ENCODE results near the gene USP20. TPM values are rescaled to one million over a fixed set of nuclear protein-coding genes. Genes with fewer than 3 reads are reported as not detected.
A peak's percentile ranks its signal among the peaks of the same experiment; 100 is the strongest.

Gene USP20
- total and polyA plus RNA-seq, 4 donors = 15.9 to 108 (median 45.3) TPM

- no peaks in the 10 kb centered on the region for H3K27me3 ChIP-seq (ENCODE audit: control insufficient read depth in 1 of 2, insufficient read depth in 2 of 2, low read length in 1 of 2)
- no peak overlapping the region for H3K4me3 ChIP-seq (ENCODE audit: low read length in 2 of 2)
- no peaks in the 10 kb centered on the region for H3K9me3 ChIP-seq (ENCODE audit: control insufficient read depth, low read length)
- peak overlapping the region in 1 of 2 donors; percentile 14 for H3K27ac ChIP-seq (ENCODE audit: low read depth in 1 of 2, low read length in 2 of 2)
- H3K4me1 ChIP-seq (ENCODE audit: control insufficient read depth in 1 of 2, insufficient read depth in 2 of 2, low read length in 2 of 2) = no peaks in the 10 kb centered on the region
- 81 to 84% methylated on average over 9 of the region's 9 CpGs for WGBS, 2 donors
- intact Hi-C loops (cut with DNase I) = loop anchor here in 1 of 2 donors (5.0 kb wide), 1 partner anchor 38 kb away; no protein-coding TSS in a partner anchor
- no peak for ATAC-seq (ENCODE audit: low FRiP score)
- peak in 1 of 2 donors; percentile 24 for DNase-seq
- H3K36me3 ChIP-seq (ENCODE audit: control insufficient read depth in 1 of 2, insufficient read depth in 2 of 2, low read length in 1 of 2) = peaks cover 0 to 7% of the 10 kb centered on the region in 2 donors
Measured at GRCh38 chr9:129894120-129894823, 59.0 kb downstream of the USP20 start.

- Histone ChIP-seq H3K27me3 (ENCODE audit: control insufficient read depth in 1 of 2, insufficient read depth in 2 of 2, low read length in 1 of 2) (no peaks in the 10 kb centered on the region), H3K4me1 (ENCODE audit: control insufficient read depth in 1 of 2, insufficient read depth in 2 of 2, low read length in 2 of 2) (no peaks in the 10 kb centered on the region), H3K36me3 (ENCODE audit: control insufficient read depth in 1 of 2, insufficient read depth in 2 of 2, low read length in 1 of 2) (peaks cover 0 to 4% of the 10 kb centered on the region in 2 donors), H3K4me3 (ENCODE audit: low read length in 2 of 2) (no peak overlapping the region), H3K27ac (ENCODE audit: low read depth in 1 of 2, low read length in 2 of 2) (no peak overlapping the region), H3K9me3 (ENCODE audit: control insufficient read depth, low read length) (no peaks in the 10 kb centered on the region)
- WGBS, 2 donors = 94% methylated on average over 17 of the region's 17 CpGs
- ATAC-seq (ENCODE audit: low FRiP score) (no peak), DNase-seq (peak in 1 of 2 donors; percentile 3)
- intact Hi-C loops (cut with DNase I) = no loop called here
Measured at GRCh38 chr9:129895376-129896268, 60.4 kb downstream of the USP20 start.

- no peaks in the 10 kb centered on the region for H3K27me3 ChIP-seq (ENCODE audit: control insufficient read depth in 1 of 2, insufficient read depth in 2 of 2, low read length in 1 of 2)
- intact Hi-C loops (cut with DNase I) = no loop called here
- WGBS, 2 donors = 93 to 95% methylated on average over 6 of the region's 6 CpGs
- H3K4me3 ChIP-seq (ENCODE audit: low read length in 2 of 2) = no peak overlapping the region
- H3K36me3 ChIP-seq (ENCODE audit: control insufficient read depth in 1 of 2, insufficient read depth in 2 of 2, low read length in 1 of 2) = peaks cover 0 to 4% of the 10 kb centered on the region in 2 donors
- DNase-seq (no peak), ATAC-seq (ENCODE audit: low FRiP score) (no peak)
- no peaks in the 10 kb centered on the region for H3K9me3 ChIP-seq (ENCODE audit: control insufficient read depth, low read length)
- no peaks in the 10 kb centered on the region for H3K4me1 ChIP-seq (ENCODE audit: control insufficient read depth in 1 of 2, insufficient read depth in 2 of 2, low read length in 2 of 2)
- H3K27ac ChIP-seq (ENCODE audit: low read depth in 1 of 2, low read length in 2 of 2) = no peak overlapping the region
Measured at GRCh38 chr9:129897263-129897662, 62.0 kb downstream of the USP20 start.

- H3K36me3 ChIP-seq (ENCODE audit: control insufficient read depth in 1 of 2, insufficient read depth in 2 of 2, low read length in 1 of 2) = peaks cover 0 to 4% of the 10 kb centered on the region in 2 donors
- no peaks in the 10 kb centered on the region for H3K9me3 ChIP-seq (ENCODE audit: control insufficient read depth, low read length)
- no peak overlapping the region for H3K27ac ChIP-seq (ENCODE audit: low read depth in 1 of 2, low read length in 2 of 2)
- ATAC-seq (ENCODE audit: low FRiP score) (no peak), DNase-seq (peak in 1 of 2 donors; percentile 65)
- H3K27me3 ChIP-seq (ENCODE audit: control insufficient read depth in 1 of 2, insufficient read depth in 2 of 2, low read length in 1 of 2) = no peaks in the 10 kb centered on the region
- no peak overlapping the region for H3K4me3 ChIP-seq (ENCODE audit: low read length in 2 of 2)
- 68 to 74% methylated on average over 8 of the region's 8 CpGs for WGBS, 2 donors
- intact Hi-C loops (cut with DNase I) = no loop called here
- H3K4me1 ChIP-seq (ENCODE audit: control insufficient read depth in 1 of 2, insufficient read depth in 2 of 2, low read length in 2 of 2) = no peaks in the 10 kb centered on the region
Measured at GRCh38 chr9:129898185-129898584, 62.9 kb downstream of the USP20 start.

GRCh38 chr9:129899620-129900019, 64.4 kb downstream of the USP20 start:
- intact Hi-C loops (cut with DNase I) = no loop called here
- H3K36me3 ChIP-seq (ENCODE audit: control insufficient read depth in 1 of 2, insufficient read depth in 2 of 2, low read length in 1 of 2) = peaks cover 0 to 4% of the 10 kb centered on the region in 2 donors
- ATAC-seq (ENCODE audit: low FRiP score) (no peak), DNase-seq (no peak)
- H3K4me3 ChIP-seq (ENCODE audit: low read length in 2 of 2) = no peak overlapping the region
- no peaks in the 10 kb centered on the region for H3K27me3 ChIP-seq (ENCODE audit: control insufficient read depth in 1 of 2, insufficient read depth in 2 of 2, low read length in 1 of 2)
- no peak overlapping the region for H3K27ac ChIP-seq (ENCODE audit: low read depth in 1 of 2, low read length in 2 of 2)
- no peaks in the 10 kb centered on the region for H3K4me1 ChIP-seq (ENCODE audit: control insufficient read depth in 1 of 2, insufficient read depth in 2 of 2, low read length in 2 of 2)
- 94 to 96% methylated on average over 2 of the region's 2 CpGs for WGBS, 2 donors
- H3K9me3 ChIP-seq (ENCODE audit: control insufficient read depth, low read length) = no peaks in the 10 kb centered on the region

- H3K4me3 ChIP-seq (ENCODE audit: low read length in 2 of 2) = no peak overlapping the region
- no peaks in the 10 kb centered on the region for H3K27me3 ChIP-seq (ENCODE audit: control insufficient read depth in 1 of 2, insufficient read depth in 2 of 2, low read length in 1 of 2)
- H3K27ac ChIP-seq (ENCODE audit: low read depth in 1 of 2, low read length in 2 of 2) = no peak overlapping the region
- no peaks in the 10 kb centered on the region for H3K4me1 ChIP-seq (ENCODE audit: control insufficient read depth in 1 of 2, insufficient read depth in 2 of 2, low read length in 2 of 2)
- intact Hi-C loops (cut with DNase I) = no loop called here
- H3K9me3 ChIP-seq (ENCODE audit: control insufficient read depth, low read length) = no peaks in the 10 kb centered on the region
- WGBS, 2 donors = 84 to 87% methylated on average over 20 of the region's 20 CpGs
- DNase-seq (no peak), ATAC-seq (ENCODE audit: low FRiP score) (no peak)
- peaks cover 0 to 2% of the 10 kb centered on the region in 2 donors for H3K36me3 ChIP-seq (ENCODE audit: control insufficient read depth in 1 of 2, insufficient read depth in 2 of 2, low read length in 1 of 2)
Measured at GRCh38 chr9:129900263-129901027, 65.2 kb downstream of the USP20 start.

GRCh38 chr9:129901993-129902739, 66.9 kb downstream of the USP20 start:
- Histone ChIP-seq H3K4me1 (ENCODE audit: control insufficient read depth in 1 of 2, insufficient read depth in 2 of 2, low read length in 2 of 2) (no peaks in the 10 kb centered on the region), H3K36me3 (ENCODE audit: control insufficient read depth in 1 of 2, insufficient read depth in 2 of 2, low read length in 1 of 2) (peaks cover 0 to 2% of the 10 kb centered on the region in 2 donors), H3K9me3 (ENCODE audit: control insufficient read depth, low read length) (no peaks in the 10 kb centered on the region), H3K27me3 (ENCODE audit: control insufficient read depth in 1 of 2, insufficient read depth in 2 of 2, low read length in 1 of 2) (no peaks in the 10 kb centered on the region), H3K27ac (ENCODE audit: low read depth in 1 of 2, low read length in 2 of 2) (no peak overlapping the region), H3K4me3 (ENCODE audit: low read length in 2 of 2) (no peak overlapping the region)
- intact Hi-C loops (cut with DNase I) = no loop called here
- DNase-seq (no peak), ATAC-seq (ENCODE audit: low FRiP score) (no peak)
- 91 to 92% methylated on average over 9 of the region's 9 CpGs for WGBS, 2 donors

GRCh38 chr9:129902740-129903134, 67.5 kb downstream of the USP20 start:
- Histone ChIP-seq H3K36me3 (ENCODE audit: control insufficient read depth in 1 of 2, insufficient read depth in 2 of 2, low read length in 1 of 2) (peaks cover 0 to 2% of the 10 kb centered on the region in 2 donors), H3K9me3 (ENCODE audit: control insufficient read depth, low read length) (no peaks in the 10 kb centered on the region), H3K27ac (ENCODE audit: low read depth in 1 of 2, low read length in 2 of 2) (no peak overlapping the region), H3K4me3 (ENCODE audit: low read length in 2 of 2) (no peak overlapping the region), H3K4me1 (ENCODE audit: control insufficient read depth in 1 of 2, insufficient read depth in 2 of 2, low read length in 2 of 2) (no peaks in the 10 kb centered on the region), H3K27me3 (ENCODE audit: control insufficient read depth in 1 of 2, insufficient read depth in 2 of 2, low read length in 1 of 2) (no peaks in the 10 kb centered on the region)
- DNase-seq (no peak), ATAC-seq (ENCODE audit: low FRiP score) (no peak)
- WGBS, 2 donors = 86 to 91% methylated on average over 8 of the region's 8 CpGs
- intact Hi-C loops (cut with DNase I) = no loop called here

Data from aorta (tissue), 5 donors.